DND-41 (cell line): Measurements from ENCODE around the gene OR1E2.

ENCODE experiments used
- CTCF ChIP-seq: IDR thresholded peaks from 2 replicates; pipeline ENCODE4 v1.5.1; 2012; ENCODE audit warnings: borderline replicate concordance, low read length, moderate library complexity, mild to moderate bottlenecking; ENCODE audit not compliant: poor library complexity, severe bottlenecking; ENCODE audit errors: extremely low read depth
- EZH2 ChIP-seq: IDR thresholded peaks from 3 replicates; pipeline ENCODE4 v1.6.1; 2012; ENCODE audit warnings: borderline replicate concordance, low read depth, mild to moderate bottlenecking, moderate library complexity, low read length, inconsistent platforms; ENCODE audit not compliant: severe bottlenecking

GRCh38 chr17:3472137-3472536 is 38.5 kb upstream of the OR1E2 start:
- TF ChIP-seq CTCF (no peak), EZH2 (no peak)
